Activated CD4-positive, alpha-beta T cell treated with anti-CD3 and anti-CD28 coated beads, Interleukin-2, amount 50 U/mL, for 48 hours (primary cell): ENCODE measurements around the gene PTPRB.

Source experiments
- DNase-seq, 2 experiments: peaks; one replicate each; pipeline ENCODE4 v3.0.0-alpha.2; 2020

PTPRB gene

DNA sequence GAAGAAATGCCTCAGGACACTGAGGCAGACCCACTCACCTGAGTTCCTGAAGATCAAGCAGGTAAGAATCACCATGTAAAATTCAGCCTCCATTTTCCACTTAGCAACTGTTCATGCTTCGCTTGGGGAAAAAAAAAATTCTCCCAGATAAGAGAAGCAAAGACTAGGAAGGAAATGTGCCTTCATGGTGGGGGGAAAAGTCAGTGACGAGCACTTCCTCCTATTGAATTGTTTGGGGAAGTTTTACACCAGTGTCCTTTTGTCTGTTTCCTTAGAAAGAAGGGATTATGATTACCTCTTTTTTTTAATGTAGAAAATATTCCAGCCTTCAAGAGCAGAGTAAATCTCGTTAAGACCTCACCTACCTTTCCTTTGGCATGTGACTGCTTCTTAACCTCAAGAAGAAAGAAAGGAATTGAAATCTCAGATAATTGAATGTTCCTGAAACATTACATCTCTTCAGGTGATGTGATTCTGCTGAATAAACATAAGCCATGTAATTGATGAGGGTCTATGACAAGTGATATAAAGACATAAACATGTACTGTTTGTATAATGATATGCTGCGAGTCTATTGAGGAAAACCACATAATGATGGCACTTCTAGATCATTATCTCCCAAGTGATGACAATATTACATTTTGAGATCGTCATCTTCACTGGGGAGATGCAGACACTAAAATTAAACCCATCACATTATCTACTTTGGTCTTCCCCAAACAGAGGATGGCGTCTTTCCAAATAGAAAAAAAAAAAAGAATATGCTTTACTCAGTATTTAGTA is at the start of gene PTPRB:
TSS of gene PTPRB (minus strand) at position 127 of the 783 bp plus-strand sequence. CDS start at position 93, 34 bp downstream.
- no peak for DNase-seq

DNA sequence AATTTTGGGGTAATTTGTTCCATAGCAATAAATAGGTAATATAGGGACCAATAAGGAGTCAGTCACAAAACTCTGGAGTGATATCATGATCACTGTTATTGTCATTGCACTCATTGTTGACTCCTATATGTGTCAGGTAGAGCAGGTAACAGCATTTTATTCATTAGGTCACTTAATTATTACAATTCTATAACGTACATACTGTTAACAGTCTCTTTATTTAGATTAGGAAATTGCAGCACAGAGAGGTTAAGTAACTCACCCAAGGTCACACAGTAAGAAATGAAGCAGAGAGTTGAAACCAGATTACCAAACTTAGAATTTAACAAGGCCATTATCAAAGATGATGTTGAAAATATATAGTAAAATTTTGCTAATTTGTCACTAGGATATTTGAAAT is 49.7 kb upstream of the PTPRB start:
- no peak for DNase-seq

DNA sequence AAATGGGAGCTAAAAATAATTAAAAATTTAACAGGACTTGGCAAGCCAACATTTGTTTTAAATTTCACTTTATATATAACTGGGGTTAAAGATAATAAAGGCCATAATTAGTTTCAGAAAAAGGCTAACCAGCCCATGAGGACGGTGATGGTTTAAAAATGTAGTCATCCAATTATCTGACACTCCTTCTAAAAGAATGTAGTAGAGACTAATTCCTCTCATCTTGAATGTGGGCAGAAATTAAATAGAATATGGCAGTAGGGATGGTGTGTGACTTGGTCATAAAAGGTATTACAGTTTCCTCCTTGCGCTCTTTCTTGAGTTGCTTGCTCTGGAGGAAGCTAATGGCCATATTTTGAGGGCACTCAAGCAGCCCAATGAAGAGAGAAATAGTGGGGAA is 49.1 kb upstream of the PTPRB start:
- DNase-seq = no peak

DNA sequence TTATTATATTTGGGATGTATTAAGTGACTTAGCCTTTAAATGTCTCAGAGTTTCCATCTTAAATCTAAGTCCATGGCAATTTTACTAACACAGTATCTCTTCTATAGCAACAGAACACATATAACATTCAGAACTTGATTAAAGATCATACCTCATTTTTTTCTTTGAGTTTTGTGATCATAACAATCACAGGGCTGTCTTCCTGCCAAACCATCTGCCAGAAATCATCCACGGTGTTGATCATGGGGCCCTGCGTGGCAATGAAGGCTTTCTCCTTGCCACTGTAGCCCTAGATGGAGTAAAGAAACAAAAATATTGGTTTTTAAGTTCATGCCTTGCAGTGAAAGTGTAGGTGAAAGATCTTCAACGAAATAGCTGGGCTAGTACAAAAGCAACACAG is 46.7 kb upstream of the PTPRB start:
- no peak for DNase-seq

DNA sequence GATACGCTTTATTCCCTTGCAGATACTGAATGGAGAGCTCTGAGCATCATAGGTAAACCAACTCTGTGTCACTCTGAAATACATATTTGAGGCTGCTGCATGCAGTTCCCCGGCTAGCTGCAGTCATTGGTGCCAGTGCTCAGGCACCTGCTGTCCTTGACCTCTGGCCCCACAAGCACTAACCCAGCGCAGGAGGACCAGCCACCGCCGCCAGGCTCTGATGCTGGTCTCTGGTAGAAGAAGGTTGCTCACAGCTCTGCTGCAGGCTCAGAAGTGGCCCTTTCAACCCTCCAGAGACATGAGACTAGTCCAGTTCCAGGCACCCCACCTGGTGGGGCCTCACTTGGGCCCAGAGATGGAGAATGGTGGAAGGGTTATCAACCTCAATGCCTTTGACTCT is 34.5 kb upstream of the PTPRB start:
- no peak for DNase-seq

DNA sequence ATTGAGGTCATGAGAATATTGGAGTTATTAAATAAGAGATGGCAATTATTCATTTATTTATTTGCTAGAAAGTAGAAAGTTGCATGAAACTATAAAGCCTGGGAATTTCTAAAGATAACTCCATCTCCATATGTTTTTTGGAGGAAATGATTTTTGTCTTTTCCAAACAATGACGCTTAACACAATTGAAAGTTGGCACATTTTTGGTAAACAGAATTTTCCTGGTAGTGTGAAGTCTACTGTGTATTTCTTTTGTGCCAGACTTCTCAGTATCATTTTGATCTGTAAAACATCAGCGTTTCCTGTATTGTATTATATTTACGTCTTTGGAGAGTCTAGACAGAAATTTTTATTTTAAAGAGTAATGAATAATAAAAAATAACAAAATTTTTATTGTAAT is 33.7 kb upstream of the PTPRB start:
- no peak for DNase-seq

DNA sequence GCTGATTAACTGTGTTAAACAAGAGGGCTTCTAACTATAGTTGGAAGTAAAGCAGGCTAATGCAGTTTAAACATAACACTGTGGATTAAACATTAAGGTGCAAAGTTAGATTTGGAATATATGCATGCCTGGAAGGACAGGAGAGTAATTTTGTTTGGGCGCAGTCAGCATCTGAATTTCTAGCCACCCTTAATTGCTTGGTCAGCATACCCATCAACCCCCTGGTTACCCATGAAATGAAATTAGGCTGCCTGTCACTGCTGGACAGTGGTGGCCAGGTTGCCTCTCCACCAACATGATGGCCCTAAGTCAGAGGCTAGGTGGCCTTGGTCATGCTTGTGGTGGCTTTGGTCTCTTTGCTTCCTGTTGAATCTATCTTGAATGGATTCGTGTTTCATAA is 30.0 kb upstream of the PTPRB start:
- no peak for DNase-seq

DNA sequence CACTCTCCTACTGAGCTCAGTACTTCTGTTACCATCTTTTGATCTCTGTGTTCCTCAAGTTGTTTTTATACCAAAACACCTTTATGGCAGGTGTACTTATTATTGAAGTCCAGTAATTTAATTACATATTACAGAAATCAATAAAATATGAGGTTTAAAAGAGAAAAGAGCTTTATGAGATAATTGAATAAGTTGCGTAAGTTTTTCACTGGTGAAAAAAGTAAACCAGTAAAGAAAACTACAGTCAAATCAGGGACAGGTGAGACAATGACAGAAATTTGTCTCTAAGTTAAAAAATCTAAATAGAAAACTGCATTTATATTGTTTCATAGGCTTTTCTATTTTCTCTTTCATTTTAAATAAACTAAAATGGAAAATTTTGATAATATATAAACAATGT is 29.1 kb upstream of the PTPRB start:
- DNase-seq = no peak

DNA sequence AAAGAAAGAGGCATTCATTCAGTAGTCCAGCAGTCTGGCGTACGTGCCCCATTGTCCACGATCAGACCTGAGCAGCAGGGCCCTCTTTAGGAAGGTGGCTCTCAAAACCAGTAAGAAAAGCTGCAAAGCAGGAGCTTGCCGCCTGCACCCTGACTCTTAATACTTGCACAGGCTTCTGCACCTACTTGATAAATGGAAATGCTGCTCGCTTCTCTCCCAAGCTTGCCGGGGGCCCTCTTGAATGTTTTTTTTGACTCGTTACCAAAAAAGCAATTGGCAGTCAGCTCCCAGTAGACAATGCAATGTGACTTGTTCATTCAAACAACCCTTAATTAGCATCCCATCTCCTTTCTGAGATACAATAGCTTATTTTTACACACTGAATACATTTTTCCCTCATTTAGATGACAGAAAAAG is 27.2 kb upstream of the PTPRB start:
- no peak for DNase-seq

DNA sequence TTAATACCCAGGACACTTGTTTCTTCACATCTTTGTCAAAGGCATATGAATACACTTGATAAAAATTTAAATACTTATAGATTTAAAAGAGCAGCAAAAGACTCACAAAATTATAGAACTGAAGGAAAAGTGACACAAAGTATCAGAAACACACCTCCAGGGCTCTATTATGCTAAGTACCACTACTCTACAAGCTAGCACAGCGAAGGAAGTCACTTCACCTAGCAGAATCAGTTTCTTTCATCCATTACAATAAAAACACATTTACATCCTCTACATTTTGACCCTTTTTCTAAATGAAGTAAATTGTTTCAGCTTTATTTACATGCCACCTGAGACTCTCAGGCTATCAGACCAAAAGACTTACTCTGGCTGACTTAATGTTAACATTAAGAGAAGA is 26.6 kb upstream of the PTPRB start:
- DNase-seq = no peak

DNA sequence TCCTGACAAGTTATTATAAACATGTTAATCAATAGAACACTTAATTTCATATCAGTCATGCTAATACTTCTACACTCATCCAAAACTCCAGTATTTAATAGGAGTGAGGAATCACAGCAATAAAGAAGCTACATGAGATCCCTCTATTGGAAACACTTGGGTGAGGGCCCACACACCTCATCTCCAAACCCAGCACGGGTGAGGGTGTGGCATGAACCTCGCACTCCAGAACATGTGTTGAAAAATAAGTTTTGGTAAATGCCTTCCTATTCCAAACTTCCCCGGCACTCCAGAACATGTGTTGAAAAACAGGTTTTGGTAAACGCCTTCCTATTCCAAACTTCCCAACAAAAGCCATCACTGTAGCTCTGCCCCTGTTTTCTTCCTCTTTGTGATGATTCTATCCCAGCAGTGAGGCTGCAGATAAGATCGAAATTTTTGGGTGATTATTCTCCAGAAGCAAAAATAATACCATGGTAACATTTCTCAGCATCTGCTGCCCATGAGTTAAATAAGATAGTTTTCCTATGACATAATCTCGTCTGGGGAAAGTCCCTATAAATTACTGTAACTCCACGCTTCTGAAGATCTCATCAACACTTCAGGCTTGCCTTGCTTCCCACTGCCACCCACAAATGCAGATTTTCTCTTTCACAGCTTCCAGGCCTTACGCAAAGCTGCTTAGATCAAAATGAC is 24.4 kb upstream of the PTPRB start:
- DNase-seq = no peak

DNA sequence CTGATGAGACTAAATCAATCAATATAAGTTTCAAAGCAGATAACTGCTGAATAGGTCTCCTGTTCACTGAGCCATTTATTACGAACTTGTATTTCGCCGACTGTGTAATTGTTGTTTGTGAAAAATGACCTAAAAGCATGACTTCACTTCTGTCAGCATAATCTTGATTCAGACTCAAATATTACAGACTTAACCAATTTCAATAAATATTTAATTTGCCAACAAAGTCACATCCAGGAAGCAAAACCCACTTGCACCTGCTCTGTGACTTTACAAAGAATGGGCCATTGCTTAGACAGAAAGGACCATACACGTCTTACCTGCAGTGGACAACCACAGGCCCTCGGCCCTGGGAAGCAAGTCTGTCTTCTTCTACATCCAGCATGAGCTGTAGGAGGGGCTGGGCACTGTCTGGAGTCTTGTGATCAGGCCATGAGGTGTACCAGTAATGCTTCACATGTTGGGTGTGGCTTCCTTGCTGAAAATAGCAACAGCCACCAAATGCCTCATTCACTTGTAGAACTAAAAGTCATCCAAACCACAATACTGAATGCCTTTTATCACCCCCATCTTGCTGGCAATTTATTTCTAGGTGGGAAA is 23.5 kb upstream of the PTPRB start:
- no peak for DNase-seq

DNA sequence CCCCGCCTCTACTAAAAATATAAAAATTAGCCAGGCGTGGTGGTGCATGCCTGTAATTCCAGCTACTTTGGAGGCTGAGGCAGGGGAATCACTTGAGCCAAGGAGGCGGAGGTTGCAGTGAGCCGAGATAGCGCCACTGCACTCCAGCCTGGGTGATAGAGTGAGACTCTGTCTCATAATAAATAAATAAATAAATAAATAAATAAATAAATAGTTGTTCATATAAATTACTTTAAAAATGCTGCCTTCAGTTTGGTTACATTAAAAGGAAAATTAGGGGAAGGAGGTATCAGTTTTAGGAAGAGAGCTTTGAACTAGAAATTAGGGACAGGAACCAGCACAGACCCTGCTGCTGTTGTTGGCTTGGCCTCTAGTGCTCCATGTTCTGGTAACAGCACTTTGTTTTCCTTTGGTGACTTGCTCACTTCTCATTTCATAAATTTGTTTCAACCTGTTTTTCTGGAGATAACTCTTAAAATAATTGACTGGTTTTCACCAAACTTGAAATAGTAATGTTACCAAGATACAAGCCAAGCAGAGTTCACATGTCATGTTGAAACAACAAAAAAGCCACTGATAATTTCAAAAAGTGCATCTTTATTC is 22.9 kb upstream of the PTPRB start:
- DNase-seq = no peak

DNA sequence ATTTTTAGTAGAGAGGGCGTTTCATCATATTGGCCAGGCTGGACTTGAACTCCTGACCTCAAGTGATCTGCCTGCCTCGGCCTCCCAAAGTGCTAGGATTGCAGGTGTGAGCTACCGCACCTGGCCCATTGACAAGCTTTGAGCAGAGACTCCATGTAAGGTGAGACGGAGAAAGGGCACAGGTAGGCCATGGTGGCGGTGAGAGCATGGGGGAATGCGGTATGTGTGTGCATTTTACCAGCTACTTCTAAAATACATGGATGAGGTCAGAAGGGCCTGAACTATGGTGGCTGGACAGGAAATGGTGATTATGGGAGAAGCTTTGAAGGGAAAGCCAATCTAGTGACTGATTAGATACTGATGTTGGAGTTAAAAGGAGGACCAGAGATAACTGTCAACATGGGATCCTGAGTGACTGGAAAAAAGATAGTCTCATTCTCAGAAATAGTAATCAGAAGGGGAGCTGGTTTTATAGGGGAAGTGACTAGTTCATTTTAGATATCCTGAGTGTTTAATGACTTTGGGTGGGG is 21.9 kb upstream of the PTPRB start:
- no peak for DNase-seq

DNA sequence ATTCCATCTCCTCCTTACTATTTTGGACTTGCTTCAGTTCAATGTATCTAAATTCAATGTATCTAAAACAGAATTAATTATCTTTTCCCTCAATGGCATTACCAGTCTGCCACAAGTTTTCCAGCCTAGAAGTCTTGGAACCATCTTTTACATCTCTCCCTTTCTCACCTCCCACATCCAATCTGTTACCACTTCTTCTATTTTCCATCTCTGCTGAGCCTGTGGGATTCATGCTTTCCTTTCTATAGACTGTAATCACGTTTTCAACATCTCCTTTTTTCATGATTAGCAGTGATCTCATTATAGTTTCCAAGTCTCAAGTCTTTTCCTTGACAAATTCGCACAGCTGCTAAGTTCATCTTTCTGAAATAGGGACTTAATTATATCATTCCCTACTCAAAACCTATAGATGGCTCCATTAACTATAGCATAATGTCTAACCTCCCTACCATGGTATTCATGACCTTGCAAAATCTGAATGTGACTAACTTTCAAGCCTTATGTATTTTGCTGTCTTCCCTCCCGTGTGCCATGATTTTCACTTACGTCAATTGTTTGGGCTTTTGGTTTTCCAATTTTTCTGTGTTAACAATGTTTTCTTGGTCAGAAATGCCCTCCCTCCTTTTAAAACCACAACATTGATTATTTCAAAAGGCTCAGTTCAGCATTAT is 20.5 kb upstream of the PTPRB start:
- no peak for DNase-seq

DNA sequence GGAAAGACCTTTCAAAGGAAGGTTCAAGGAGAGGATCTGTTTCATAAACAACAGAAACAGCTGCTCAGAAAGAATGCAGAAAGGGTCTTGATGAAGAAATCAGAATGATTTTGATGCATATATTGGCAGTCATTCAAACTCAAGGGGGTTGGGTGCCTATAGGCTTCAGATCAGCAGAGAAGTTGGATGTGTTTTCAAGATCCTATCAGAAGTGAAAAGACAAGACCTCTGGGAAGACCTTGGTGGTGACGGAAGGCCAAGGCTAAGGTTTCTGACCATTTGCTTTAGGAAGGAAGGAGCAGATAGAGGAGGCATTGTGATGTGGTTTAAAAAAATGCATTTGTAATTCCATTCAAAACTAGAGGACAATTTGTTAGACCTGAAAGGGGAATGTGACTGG is 15.2 kb upstream of the PTPRB start:
- no peak for DNase-seq

DNA sequence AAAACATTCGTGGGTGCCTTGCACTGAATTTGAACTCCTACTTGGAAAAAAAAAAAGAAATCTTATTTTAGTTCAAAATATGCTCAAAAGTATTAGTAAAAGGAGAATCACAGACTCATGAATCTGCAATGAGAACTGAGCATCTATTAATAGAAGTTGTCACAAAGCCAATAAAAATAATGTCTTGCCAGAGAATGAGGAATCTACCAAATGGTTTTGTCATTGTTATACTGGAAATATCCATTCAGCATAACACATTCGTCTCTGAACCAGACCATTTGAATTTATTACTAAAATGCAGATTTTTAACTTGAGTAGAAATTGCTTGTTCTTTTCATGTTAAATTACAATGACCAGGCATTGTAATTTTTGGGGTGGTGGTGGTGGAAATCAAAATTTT is 11.6 kb upstream of the PTPRB start:
- no peak for DNase-seq

DNA sequence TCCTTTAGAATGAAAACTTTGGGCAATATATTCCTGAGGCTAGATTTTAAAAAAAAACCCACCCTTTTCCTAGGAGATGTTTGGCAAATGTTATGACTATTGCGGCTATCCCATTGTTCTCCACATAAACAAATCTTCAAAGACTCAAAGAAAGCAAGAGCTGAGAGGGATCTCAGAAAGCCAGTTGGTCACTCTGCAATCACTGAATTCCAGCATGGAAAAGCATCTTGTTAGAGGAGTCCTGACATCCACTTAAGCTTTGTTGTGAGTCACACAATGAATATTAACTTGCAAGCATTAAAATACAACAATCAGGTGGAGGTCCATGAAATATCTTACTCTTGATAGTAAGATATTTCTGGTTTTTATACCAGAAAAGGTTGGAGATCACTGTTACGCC is 11.0 kb upstream of the PTPRB start:
- DNase-seq = no peak

DNA sequence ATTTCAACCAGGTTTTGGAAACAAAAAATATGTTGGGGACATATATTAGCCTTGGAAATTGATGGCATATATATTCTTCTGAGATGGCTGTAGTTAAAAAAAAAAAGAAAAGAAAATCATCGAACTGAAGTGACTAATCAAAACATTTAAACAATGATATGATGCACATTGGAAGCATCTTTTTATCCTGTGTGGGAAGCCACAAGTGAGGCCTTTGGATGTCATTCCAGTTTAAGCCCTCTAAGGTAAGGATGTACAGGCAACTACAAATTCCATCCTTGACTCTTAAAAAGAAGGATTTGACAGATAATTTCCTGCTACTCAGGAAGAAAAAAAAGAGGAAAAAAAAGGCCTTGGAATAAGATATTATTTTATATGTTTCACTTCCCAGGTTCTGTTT is 9.6 kb upstream of the PTPRB start:
- DNase-seq = no peak

DNA sequence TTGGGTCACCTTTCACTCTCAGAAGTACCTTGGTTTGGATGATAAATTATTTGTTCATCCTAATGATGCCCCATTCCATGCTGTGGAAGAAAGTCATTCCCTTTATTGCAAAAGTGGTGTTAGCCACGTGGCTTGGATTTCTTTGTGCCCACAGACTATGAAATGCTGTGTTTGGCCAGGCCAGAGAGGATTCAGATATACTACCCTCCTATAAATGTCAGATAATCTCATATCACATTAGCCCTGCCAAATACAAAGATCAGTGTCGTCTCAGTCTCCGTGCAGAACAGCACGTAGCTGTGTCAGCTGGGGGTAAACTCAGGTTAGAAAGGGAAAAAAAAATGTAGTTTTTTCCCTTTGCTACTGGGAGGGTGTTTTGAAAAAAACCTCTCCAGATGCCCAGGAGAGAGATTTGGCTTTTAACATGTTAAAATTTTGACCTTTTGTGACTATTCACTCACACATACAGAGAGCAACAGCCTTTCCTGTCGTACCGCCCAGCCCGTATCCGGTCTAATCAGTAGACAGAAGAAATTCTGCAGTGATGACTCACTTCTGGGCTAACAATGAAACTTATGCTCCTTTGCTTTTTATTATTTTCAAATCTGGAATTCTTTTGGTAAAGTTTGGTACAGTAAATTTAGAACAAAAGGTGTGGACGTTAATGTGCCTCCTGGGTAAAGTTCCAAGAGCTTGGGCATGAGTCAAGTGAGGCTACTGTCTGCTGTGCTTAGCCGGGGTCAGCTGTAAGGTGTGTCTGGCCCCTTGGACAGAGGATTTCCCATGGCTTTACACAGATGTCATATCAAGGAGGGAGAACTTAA is 8.5 kb upstream of the PTPRB start:
- no peak for DNase-seq

DNA sequence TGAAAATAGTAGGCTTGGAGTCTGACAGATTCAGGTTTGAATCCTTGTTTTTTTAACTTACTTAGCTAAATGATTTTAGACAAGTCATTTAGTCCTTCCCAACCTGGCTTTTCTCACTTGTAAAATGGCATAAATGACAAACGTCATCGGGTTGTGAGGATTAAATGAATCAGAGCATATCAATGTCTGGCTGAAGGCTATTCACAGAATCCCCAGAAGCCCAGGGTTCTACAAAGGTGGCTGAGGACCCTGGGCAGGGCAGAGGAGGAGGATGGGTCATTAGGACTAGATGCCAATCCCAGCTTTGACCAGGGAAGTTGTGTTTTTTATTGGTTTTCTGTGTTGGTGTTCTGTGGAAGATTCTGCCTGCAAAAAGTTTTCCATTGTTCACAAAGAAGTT is 7.6 kb upstream of the PTPRB start:
- no peak for DNase-seq

DNA sequence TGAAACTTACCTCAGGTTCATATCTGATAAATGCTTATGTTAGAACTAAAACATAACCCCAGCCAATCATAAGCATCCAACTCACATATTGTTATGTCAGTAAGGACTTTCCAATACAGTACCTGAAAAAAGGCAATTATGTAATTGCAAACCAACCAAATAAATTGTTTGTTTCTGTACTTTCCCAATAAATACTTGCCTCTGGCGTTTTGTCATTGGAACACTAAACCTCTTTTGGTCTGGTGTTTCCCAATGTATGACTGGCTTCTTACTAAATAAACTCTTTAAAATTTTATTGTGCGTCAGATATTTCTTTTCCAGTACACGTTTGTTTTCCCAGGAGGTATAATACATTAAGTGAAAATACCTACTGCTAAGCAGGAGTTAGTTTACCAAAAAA is 6.7 kb upstream of the PTPRB start:
- DNase-seq = no peak
